Liver (tissue), 9 donors: ENCODE measurements around the gene XPR1. TPM values are rescaled to one million over a fixed set of nuclear protein-coding genes. Genes with fewer than 3 reads are reported as not detected.

ENCODE experiments used
- DNase-seq: peaks from one replicate; pipeline ENCODE4 v3.0.0-alpha.2; 2017; ENCODE audit warnings: low spot score
- H3K27ac ChIP-seq, 2 donors: one replicate each; pipeline ENCODE4 v1.7.0; 2013; ENCODE audit warnings: inconsistent platforms in 2 of 2, low read length in 2 of 2, control low read depth in 1 of 2, low read depth in 1 of 2, mild to moderate bottlenecking in 1 of 2
- H3K27me3 ChIP-seq, 4 donors: one replicate each; pipeline versions ENCODE4 v1.6.1 to v1.7.0; 2013; ENCODE audit warnings: low read length in 3 of 4, inconsistent platforms in 1 of 4, mild to moderate bottlenecking in 1 of 4, moderate library complexity in 1 of 4; ENCODE audit not compliant: control insufficient read depth in 4 of 4, insufficient read depth in 4 of 4
- H3K36me3 ChIP-seq, 4 donors: one replicate each; pipeline versions ENCODE4 v1.6.1 to v1.7.0; 2013; ENCODE audit warnings: low read length in 3 of 4, mild to moderate bottlenecking in 3 of 4, low read depth in 1 of 4, moderate library complexity in 1 of 4; ENCODE audit not compliant: control insufficient read depth in 4 of 4, insufficient read depth in 3 of 4
- H3K4me1 ChIP-seq, 4 donors: one replicate each; pipeline versions ENCODE4 v1.6.1 to v1.7.0; 2013; ENCODE audit warnings: low read length in 3 of 4, mild to moderate bottlenecking in 3 of 4, moderate library complexity in 1 of 4; ENCODE audit not compliant: control insufficient read depth in 4 of 4, insufficient read depth in 4 of 4
- H3K4me3 ChIP-seq, 3 donors: one replicate each; pipeline versions ENCODE4 v1.6.1 to v1.7.0; 2013; ENCODE audit warnings: low read length in 3 of 3, control low read depth in 1 of 3, low read depth in 1 of 3, mild to moderate bottlenecking in 1 of 3
- H3K9ac ChIP-seq, 2 donors: one replicate each; pipeline ENCODE4 v1.7.0; 2013; ENCODE audit warnings: low read length in 2 of 2, mild to moderate bottlenecking in 2 of 2, moderate library complexity in 2 of 2, control low read depth in 1 of 2, low read depth in 1 of 2
- H3K9me3 ChIP-seq, 4 donors: one replicate each; pipeline versions ENCODE4 v1.6.1 to v1.7.0; 2013; ENCODE audit warnings: low read length in 3 of 4; ENCODE audit not compliant: control insufficient read depth in 4 of 4
- EGR1 ChIP-seq, 2 donors: IDR thresholded peaks; 2 replicates each; pipeline ENCODE4 v1.6.1; 2016 to 2018; ENCODE audit warnings: antibody characterized with exemption in 2 of 2, low read depth in 2 of 2
- FOXA1 ChIP-seq: IDR thresholded peaks from 2 replicates; pipeline ENCODE4 v1.6.1; 2016; ENCODE audit warnings: antibody characterized with exemption
- FOXA2 ChIP-seq: IDR thresholded peaks from 2 replicates; pipeline ENCODE4 v1.6.1; 2016; ENCODE audit warnings: antibody characterized with exemption
- GABPA ChIP-seq, 2 donors: IDR thresholded peaks in 1 of 2; conservative IDR thresholded peaks in 1 of 2; 2 replicates each; pipeline ENCODE4 v1.6.1; 2016; ENCODE audit warnings: antibody characterized with exemption in 2 of 2, mild to moderate bottlenecking in 1 of 2, moderate library complexity in 1 of 2
- HNF4G ChIP-seq: IDR thresholded peaks from 2 replicates; pipeline ENCODE4 v1.6.1; 2016; ENCODE audit warnings: antibody characterized with exemption
- JUND ChIP-seq, 2 donors: IDR thresholded peaks; 2 replicates each; pipeline ENCODE4 v1.6.1; 2016; ENCODE audit warnings: antibody characterized with exemption in 2 of 2
- NR2F2 ChIP-seq: IDR thresholded peaks from 2 replicates; pipeline ENCODE4 v1.6.1; 2016; ENCODE audit warnings: antibody characterized with exemption
- RAD21 ChIP-seq, 2 donors: IDR thresholded peaks; 2 replicates each; pipeline ENCODE4 v1.6.1; 2016; ENCODE audit warnings: antibody characterized with exemption in 2 of 2, mild to moderate bottlenecking in 2 of 2
- RXRA ChIP-seq, 2 donors: IDR thresholded peaks; 2 replicates each; pipeline ENCODE4 v1.6.1; 2017 to 2018; ENCODE audit warnings: antibody characterized with exemption in 2 of 2, mild to moderate bottlenecking in 1 of 2
- SP1 ChIP-seq: IDR thresholded peaks from 2 replicates; pipeline ENCODE4 v1.6.1; 2018; ENCODE audit warnings: antibody characterized with exemption, mild to moderate bottlenecking
- TAF1 ChIP-seq: conservative IDR thresholded peaks from 2 replicates; pipeline ENCODE4 v1.6.1; 2016; ENCODE audit warnings: antibody characterized with exemption, mild to moderate bottlenecking
- whole genome bisulfite sequencing: extraction: QIAGEN DNeasy Blood & Tissue Kit; methylation state at CpG from one replicate; pipeline ENCODE4 v1.1.7; 2013; 5-methylcytosine and 5-hydroxymethylcytosine counted together
- polyA plus RNA-seq, 2 donors: library from polyadenylated mRNA; stranded (reverse) in 1 of 2; unstranded in 1 of 2; fragments of 200-250 nt in 1 of 2; fragments of >200 nt in 1 of 2; fragmentation: Nextera tagmentation in 1 of 2; extraction: Ambion mirVana in 1 of 2; gene quantifications; one replicate each; pipeline versions ENCODE4 v1.2.1 to v1.2.3, GENCODE V29; 2013 to 2015
- total RNA-seq, 2 donors: library from RNA; depleted of rRNA; stranded (reverse); fragments of >200 nt; gene quantifications; one replicate each; pipeline ENCODE4 v1.2.3, GENCODE V29; 2014
- TF ChIP-seq, protein P1 (sequence below): fragments of 150-350 bp; IDR thresholded peaks from 2 replicates; pipeline ENCODE4 v1.5.1; 2017; ENCODE audit warnings: improper control_type of control experiment, low read depth, low read length; ENCODE audit not compliant: missing input control
- TF ChIP-seq, protein P2 (sequence below): IDR thresholded peaks from 2 replicates; pipeline ENCODE4 v1.6.1; 2016; ENCODE audit warnings: antibody characterized with exemption
- TF ChIP-seq, protein P3 (sequence below): IDR thresholded peaks from 2 replicates; pipeline ENCODE4 v1.6.1; 2016; ENCODE audit warnings: antibody characterized with exemption
- TF ChIP-seq, protein P4 (sequence below): IDR thresholded peaks from 2 replicates; pipeline ENCODE4 v1.6.1; 2016; ENCODE audit warnings: antibody characterized with exemption, mild to moderate bottlenecking
- donor health status: healthy.
- donor health status: healthy.
- donor health status: healthy.
- donor health status: healthy.
- donor health status: healthy.

XPR1 gene
- total and polyA plus RNA-seq, 4 donors: 1.8 to 14.3 (median 5.9) TPM

DNA sequence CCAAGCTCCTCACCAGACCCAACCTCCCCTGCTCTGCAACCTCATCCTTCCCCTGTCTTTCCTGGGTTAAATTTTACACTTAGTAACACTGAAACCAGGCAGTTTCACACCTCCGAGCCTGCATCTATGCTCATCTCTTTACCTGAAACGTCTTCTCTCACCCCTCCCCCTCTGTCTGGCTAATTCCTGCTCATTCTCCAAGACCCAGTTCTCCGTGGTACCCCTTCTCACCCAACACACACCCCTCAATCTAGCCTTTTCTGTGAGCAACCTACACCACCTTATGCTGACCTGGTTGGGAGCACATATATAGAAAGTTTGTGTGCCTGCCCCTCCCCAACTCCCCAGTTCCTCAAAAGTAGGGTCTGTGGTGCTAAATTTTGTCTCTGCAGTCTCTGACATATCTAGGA lies 277.2 kb downstream of the XPR1 start:
- H3K9ac ChIP-seq: no peak overlapping the region
- H3K36me3 ChIP-seq: no peaks in the 10 kb centered on the region
- H3K27ac ChIP-seq: no peak overlapping the region
- H3K9me3 ChIP-seq: no peaks in the 10 kb centered on the region
- WGBS: 77% methylated on average over 3 of the region's 3 CpGs
- peaks cover 3 to 14% (median 9%) of the 10 kb centered on the region in 4 donors for H3K4me1 ChIP-seq
- no peak for DNase-seq
- no peaks in the 10 kb centered on the region for H3K27me3 ChIP-seq
- TF ChIP-seq, protein P1, sequence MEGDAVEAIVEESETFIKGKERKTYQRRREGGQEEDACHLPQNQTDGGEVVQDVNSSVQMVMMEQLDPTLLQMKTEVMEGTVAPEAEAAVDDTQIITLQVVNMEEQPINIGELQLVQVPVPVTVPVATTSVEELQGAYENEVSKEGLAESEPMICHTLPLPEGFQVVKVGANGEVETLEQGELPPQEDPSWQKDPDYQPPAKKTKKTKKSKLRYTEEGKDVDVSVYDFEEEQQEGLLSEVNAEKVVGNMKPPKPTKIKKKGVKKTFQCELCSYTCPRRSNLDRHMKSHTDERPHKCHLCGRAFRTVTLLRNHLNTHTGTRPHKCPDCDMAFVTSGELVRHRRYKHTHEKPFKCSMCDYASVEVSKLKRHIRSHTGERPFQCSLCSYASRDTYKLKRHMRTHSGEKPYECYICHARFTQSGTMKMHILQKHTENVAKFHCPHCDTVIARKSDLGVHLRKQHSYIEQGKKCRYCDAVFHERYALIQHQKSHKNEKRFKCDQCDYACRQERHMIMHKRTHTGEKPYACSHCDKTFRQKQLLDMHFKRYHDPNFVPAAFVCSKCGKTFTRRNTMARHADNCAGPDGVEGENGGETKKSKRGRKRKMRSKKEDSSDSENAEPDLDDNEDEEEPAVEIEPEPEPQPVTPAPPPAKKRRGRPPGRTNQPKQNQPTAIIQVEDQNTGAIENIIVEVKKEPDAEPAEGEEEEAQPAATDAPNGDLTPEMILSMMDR: no peak
- TF ChIP-seq EGR1 (IDR thresholded peaks at IDR 0.05; ENCODE audit: low read depth in 2 of 2) (no peak), FOXA1 (no peak), FOXA2 (no peak), RXRA (IDR thresholded peaks at IDR 0.05) (no peak), SP1 (no peak)
- TF ChIP-seq, protein P2, sequence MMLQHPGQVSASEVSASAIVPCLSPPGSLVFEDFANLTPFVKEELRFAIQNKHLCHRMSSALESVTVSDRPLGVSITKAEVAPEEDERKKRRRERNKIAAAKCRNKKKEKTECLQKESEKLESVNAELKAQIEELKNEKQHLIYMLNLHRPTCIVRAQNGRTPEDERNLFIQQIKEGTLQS: no peak
- H3K4me3 ChIP-seq: no peak overlapping the region

DNA sequence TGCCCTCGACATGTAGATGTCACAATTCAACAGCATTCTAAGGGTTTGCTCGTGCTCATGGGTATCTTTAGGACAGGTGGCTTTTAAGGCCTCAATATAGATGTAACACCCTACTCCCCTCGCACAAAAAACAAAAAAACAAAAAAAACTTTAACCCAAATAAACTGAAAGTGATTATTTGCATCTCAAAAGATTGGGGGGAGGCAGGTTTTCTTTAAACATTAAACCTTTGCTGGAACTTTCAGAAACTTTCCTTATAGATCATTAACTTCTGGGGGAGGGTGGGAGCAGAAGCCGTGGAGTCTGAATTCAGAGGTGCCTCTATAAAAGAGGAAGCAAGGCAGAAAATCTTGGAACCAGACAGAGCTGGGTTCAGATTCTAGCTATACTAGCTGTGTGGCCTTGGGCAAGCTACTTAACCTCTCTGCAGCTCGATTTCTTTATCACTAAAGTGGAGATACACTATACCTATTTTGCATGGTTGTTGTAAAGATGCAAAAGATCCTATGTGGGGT lies 277.7 kb downstream of the XPR1 start:
- TF ChIP-seq, protein P3, sequence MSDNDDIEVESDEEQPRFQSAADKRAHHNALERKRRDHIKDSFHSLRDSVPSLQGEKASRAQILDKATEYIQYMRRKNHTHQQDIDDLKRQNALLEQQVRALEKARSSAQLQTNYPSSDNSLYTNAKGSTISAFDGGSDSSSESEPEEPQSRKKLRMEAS: no peak
- TF ChIP-seq SP1 (no peak), HNF4G (no peak)
- no peak overlapping the region for H3K9ac ChIP-seq
- no peak for DNase-seq
- H3K4me3 ChIP-seq: no peak overlapping the region
- no peaks in the 10 kb centered on the region for H3K9me3 ChIP-seq
- H3K27me3 ChIP-seq: peaks cover 0 to 2% (median 0%) of the 10 kb centered on the region in 4 donors
- WGBS: 51% methylated on average over 5 of the region's 5 CpGs
- no peaks in the 10 kb centered on the region for H3K36me3 ChIP-seq
- peaks cover 3 to 14% (median 9%) of the 10 kb centered on the region in 4 donors for H3K4me1 ChIP-seq
- H3K27ac ChIP-seq: no peak overlapping the region

DNA sequence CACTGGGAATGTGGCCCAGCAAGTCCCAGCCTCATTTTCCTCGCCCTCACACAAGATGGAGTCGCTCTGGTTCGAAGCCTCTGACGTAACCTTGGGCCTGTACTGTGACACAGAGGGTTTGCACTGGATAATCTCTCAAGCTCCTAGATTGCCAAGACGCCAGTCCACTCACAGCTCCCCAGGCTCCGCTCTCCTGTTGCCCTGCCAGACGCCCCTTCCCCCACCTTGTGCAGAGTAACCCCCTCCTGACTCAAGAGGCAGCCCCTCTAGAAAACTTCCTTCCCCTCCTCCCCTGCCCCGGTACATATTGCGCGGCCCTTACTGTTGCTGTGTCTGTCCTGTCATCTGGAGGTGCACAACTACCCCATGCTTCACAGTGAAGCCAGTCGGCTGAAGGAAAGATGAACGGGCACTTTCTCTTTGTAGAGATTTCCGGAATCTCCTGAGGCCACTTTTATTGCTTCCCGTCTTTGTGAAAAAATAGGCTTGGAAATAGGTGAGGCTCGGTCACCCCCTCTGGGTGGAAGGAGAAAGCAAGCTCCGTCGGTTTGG lies 279.9 kb downstream of the XPR1 start:
- WGBS: 50% methylated on average over 17 of the region's 17 CpGs

More for the DNA sequence above, 279.9 kb downstream of the XPR1 start:
- peak overlapping the region in 1 of 2 donors; percentile 28 for H3K27ac ChIP-seq
- no peaks in the 10 kb centered on the region for H3K9me3 ChIP-seq
- no peaks in the 10 kb centered on the region for H3K36me3 ChIP-seq
- TF ChIP-seq, protein P1: no peak
- TF ChIP-seq HNF4G: no peak
- TF ChIP-seq GABPA (IDR thresholded peaks at IDR 0.05 in 1 of 2, conservative IDR thresholded peaks at IDR 0.05 in 1 of 2): no peak
- no peak for TF ChIP-seq RAD21 (IDR thresholded peaks at IDR 0.05)
- TF ChIP-seq NR2F2: no peak
- TF ChIP-seq EGR1 (IDR thresholded peaks at IDR 0.05; ENCODE audit: low read depth in 2 of 2): no peak
- TF ChIP-seq JUND (IDR thresholded peaks at IDR 0.05): no peak
- TF ChIP-seq, protein P4, sequence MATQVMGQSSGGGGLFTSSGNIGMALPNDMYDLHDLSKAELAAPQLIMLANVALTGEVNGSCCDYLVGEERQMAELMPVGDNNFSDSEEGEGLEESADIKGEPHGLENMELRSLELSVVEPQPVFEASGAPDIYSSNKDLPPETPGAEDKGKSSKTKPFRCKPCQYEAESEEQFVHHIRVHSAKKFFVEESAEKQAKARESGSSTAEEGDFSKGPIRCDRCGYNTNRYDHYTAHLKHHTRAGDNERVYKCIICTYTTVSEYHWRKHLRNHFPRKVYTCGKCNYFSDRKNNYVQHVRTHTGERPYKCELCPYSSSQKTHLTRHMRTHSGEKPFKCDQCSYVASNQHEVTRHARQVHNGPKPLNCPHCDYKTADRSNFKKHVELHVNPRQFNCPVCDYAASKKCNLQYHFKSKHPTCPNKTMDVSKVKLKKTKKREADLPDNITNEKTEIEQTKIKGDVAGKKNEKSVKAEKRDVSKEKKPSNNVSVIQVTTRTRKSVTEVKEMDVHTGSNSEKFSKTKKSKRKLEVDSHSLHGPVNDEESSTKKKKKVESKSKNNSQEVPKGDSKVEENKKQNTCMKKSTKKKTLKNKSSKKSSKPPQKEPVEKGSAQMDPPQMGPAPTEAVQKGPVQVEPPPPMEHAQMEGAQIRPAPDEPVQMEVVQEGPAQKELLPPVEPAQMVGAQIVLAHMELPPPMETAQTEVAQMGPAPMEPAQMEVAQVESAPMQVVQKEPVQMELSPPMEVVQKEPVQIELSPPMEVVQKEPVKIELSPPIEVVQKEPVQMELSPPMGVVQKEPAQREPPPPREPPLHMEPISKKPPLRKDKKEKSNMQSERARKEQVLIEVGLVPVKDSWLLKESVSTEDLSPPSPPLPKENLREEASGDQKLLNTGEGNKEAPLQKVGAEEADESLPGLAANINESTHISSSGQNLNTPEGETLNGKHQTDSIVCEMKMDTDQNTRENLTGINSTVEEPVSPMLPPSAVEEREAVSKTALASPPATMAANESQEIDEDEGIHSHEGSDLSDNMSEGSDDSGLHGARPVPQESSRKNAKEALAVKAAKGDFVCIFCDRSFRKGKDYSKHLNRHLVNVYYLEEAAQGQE: no peak
- no peak for TF ChIP-seq TAF1
- H3K4me3 ChIP-seq: peak overlapping the region in 1 of 3 donors; percentile 57
- H3K9ac ChIP-seq: no peak overlapping the region
- peaks cover 0 to 2% (median 0%) of the 10 kb centered on the region in 4 donors for H3K27me3 ChIP-seq
- no peak for DNase-seq
- peaks cover 3 to 14% (median 9%) of the 10 kb centered on the region in 4 donors for H3K4me1 ChIP-seq
